GM18498 (cell line): ENCODE results near the gene RUVBL1.
A peak's percentile ranks its signal among the peaks of the same experiment; 100 is the strongest.

Experiments used
- ATAC-seq: cut with Tn5 transposase; IDR thresholded peaks from one replicate; pipeline ENCODE4 v1.9.1; 2021; ENCODE audit warnings: mild to moderate bottlenecking, moderate library complexity; ENCODE audit not compliant: unreplicated experiment

Gene RUVBL1

GRCh38 chr3:128070898-128071591, 52.6 kb downstream of the RUVBL1 start:
- no peak for ATAC-seq

GRCh38 chr3:128069271-128069670, 54.3 kb downstream of the RUVBL1 start:
- no peak for ATAC-seq

- ATAC-seq: no peak
Observed at GRCh38 chr3:128068156-128068620, 55.4 kb downstream of the RUVBL1 start.

- ATAC-seq: no peak
Observed at GRCh38 chr3:128067489-128067888, 56.1 kb downstream of the RUVBL1 start.

- no peak for ATAC-seq
Observed at GRCh38 chr3:128066676-128067075, 56.9 kb downstream of the RUVBL1 start.

- ATAC-seq: no peak
Observed at GRCh38 chr3:128066114-128066513, 57.5 kb downstream of the RUVBL1 start.

GRCh38 chr3:128064962-128065361, 58.6 kb downstream of the RUVBL1 start:
- ATAC-seq: no peak

- ATAC-seq: no peak
Observed at GRCh38 chr3:128063865-128064264, 59.7 kb downstream of the RUVBL1 start.

GRCh38 chr3:128062033-128062745, 61.4 kb downstream of the RUVBL1 start:
- no peak for ATAC-seq

GRCh38 chr3:128060473-128061381, 62.9 kb downstream of the RUVBL1 start:
- ATAC-seq: no peak

- ATAC-seq: no peak
Observed at GRCh38 chr3:128056258-128056657, 67.4 kb downstream of the RUVBL1 start.

- no peak for ATAC-seq
Observed at GRCh38 chr3:128054367-128054766, 69.2 kb downstream of the RUVBL1 start.

GRCh38 chr3:128053614-128054013, 70.0 kb downstream of the RUVBL1 start:
- no peak for ATAC-seq

GRCh38 chr3:128052595-128053351, 70.8 kb downstream of the RUVBL1 start:
- no peak for ATAC-seq

GRCh38 chr3:128051837-128052594, 71.6 kb downstream of the RUVBL1 start, which contains the start of gene SEC61A1:
TSS of gene SEC61A1 (plus strand) at chr3:128052437. CDS start at chr3:128052553, 116 bp downstream.
- peak; percentile 92 for ATAC-seq

GRCh38 chr3:128051459-128051836, 72.2 kb downstream of the RUVBL1 start:
- ATAC-seq: no peak

GRCh38 chr3:128050597-128050996, 73.0 kb downstream of the RUVBL1 start:
- ATAC-seq: no peak

GRCh38 chr3:128041344-128041743, 82.3 kb downstream of the RUVBL1 start:
- ATAC-seq: no peak

GRCh38 chr3:128040660-128041059, 83.0 kb downstream of the RUVBL1 start:
- ATAC-seq: no peak

GRCh38 chr3:128040041-128040440, 83.6 kb downstream of the RUVBL1 start:
- no peak for ATAC-seq
